ENCODE data around the gene ANKDD1B.

The ANKDD1B gene

DNA sequence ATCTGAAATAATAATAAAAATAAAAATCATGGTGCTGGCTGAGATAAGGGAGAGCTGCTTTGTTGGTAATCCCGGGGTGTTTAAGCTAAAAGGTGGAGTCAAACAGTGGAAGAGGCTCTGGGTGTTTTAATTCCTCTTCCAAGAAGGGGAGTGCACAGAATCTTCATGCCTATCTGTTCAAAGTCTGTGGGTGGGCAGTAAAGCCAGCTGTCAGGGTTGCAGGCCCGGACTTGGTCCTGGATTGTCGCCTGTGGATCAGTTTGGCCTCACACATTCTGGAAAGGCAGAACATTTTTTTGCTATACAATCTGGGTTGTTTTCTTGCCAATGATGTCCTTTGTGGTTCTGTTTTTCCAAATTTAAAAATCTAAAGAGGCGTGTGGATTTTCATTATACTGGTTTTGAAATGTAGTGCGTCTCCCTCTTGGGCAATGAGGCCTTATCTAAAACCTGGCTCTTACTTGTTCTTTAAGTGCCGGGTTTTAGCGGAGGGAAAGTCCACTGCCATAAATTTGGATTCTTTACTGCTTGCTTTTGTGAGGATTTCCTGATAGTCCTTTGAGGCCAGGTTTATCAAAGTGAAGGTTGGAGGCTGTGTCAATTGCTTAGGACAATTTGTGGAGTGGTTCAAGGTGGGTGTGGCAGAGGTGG is 5.8 kb downstream of the ANKDD1B start:
- peak; percentile 79 for FAIRE-seq

DNA sequence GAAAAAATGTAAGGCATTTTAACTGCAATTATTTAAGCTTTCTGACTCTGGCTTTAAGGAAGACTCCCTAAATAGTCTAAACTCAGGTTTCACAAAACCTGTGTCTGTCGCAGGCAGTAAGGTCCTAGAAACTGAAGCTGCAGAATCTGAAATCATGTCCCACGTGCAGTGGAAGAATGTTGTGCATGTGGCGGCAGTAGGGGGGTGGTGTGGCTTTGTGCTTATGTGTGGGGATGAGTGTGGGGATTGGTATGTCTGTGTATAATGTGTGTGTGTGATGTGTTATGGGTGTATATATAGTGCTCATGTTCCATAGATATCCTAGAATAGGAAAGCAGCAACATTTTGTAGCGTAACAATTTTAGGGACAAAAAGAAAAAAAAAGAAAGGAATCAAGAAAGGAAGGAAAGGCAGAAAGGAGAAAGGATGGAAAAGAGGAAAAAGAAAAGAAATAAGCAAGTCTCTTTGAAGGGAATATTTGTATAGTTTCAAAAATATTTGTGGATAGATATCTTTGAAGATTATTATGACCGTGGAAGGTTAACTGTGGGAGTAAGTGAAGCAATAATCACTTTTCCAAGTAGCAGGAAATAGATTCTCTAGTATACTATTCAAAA is 6.6 kb downstream of the ANKDD1B start:
- no peak for FAIRE-seq

DNA sequence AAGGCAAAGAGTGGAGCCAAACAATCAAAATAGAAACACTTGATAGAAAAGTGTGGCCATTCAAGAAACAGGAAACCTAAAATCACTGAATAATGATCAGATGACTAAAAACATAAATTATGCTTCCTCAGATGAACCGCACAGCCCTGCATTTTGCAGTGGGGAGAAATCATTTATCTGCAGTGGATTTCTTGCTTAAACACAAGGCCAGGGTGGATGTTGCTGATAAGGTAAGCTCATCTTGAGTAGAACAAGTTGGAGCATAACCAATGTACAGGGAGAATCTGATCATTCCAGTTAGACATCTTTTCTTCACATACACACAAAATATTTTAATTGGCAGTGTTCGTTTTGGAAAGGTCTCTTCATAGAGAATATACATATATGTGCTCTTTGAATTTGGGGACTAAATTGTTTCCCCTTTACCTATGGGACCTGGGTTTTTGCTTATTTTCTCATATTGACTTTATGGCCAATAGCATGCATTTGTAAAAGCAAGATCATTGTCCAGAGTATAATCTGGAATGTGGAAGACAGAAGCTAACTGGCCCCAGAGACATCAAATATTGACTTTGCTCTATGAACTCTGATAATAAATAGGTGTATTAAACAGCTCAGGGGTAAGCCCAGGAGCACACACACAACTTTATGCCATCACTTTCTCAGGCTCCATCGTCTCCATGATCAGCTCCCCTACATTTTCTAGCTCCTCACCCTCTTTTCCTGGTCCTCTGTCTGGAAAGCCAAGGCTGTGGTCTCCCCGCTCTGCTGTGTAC is 9.1 kb downstream of the ANKDD1B start:
- FAIRE-seq: no peak

DNA sequence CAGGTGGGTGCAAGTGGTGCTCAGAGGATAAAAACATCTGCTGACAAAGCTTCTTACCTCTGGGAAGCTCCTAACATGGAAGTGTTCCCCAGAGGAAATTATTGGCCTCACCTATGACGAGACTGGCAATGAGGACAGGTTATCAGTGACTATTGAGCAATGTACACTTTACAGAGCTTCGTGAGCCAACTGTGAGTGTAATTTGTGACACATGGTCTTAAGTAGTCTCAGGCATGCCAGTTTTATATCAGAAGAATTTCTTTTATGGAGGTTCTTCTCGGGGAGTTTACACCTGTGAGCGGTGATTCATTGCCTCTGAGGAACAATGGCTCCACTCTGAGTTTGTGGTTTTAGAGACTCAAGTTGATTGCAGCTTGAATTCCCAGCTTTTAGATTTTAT is 11.3 kb downstream of the ANKDD1B start:
- FAIRE-seq: no peak

DNA sequence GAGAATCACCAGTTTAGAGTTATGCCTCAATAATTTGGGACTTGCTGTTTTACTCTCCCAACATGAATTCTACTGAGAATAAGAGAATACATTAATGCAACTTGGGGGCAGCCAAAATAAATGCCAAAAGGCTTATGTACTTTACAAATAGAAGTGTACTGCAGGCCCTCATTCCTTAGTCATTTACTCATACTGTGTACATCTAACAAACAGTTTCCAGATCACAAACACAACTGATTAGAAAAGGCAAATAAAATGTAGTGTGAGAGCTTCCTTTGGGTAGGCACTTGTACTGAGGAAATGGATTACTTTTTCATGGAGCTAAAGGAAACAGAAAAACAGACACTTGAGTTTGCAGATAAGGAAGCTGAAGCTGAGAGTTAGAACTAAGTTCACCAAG is 12.6 kb downstream of the ANKDD1B start:
- no peak for FAIRE-seq

DNA sequence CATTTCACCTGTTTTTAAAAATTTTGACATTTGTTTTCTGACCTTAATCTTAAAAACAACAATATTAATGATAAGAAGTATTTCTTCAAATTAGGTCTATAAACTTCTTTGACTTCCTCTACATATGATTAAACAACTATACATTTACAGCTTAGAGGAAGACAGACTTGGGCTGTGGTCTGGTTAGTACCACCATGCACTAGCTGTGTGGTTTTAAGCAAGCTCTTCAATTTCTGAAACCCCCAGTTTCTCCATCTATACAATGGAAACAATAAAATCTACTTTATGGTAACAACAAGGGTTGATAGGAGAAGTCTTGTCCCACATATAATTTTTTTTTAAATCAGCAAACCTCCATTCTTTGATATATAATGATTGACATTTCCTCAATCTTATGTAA is 15.7 kb downstream of the ANKDD1B start:
- no peak for FAIRE-seq

DNA sequence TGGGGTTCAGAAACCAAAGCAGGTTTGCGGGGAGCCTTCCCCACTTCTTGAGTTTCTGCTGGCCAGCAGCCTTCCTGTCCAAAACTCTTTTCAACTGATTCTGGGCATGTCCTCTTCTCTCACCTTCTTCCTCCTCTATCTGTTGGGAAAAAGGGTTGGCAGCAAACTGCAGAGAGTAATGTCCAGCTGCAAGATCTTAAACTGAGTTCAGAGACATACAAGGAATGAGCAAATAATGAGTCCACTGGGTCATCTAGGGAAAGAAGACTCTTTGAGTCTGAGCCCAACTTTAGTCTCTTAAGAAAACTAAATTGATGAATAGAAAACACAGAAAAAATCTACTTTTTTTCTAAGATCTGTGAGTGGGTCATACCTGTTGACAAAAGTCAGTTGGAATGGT is 16.5 kb downstream of the ANKDD1B start:
- FAIRE-seq: no peak

DNA sequence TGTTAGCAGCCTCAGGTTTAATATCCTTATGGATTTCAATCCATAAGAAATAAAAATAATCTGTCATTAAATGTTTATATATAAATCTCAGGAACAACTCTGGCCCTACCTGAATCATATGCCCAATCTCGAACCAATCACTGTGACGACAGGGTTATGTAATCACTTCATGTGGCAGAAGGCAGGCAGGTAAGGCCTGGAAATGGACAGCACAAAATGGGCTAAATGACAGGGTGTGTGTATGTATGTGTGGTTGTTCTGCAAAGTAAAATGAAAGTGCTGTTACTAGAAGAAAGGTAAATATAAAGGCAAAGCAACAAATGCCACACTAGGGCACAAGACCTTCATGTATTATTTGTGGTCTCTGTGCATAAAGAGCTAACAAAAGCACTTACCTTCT is 19.6 kb downstream of the ANKDD1B start:
- FAIRE-seq: no peak

DNA sequence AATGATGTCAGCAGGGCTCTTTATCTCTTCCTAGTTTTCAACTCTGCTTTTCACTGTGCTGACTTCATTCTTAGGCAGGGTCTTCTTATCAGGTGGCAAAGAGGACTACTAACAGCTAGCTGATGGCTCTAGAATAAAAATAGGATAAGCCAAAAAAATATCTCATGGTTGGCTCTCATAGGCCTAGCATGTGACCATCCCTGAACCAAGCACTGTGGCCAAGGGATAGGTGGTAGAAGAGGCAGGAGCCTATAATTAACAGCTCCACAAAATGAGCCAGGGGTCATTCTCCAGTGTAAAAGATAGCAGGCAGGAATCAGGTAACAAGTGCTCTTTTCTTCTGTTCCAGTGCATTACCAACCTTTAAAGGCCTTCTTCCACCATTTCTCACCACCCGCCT is 21.1 kb downstream of the ANKDD1B start:
- no peak for FAIRE-seq

DNA sequence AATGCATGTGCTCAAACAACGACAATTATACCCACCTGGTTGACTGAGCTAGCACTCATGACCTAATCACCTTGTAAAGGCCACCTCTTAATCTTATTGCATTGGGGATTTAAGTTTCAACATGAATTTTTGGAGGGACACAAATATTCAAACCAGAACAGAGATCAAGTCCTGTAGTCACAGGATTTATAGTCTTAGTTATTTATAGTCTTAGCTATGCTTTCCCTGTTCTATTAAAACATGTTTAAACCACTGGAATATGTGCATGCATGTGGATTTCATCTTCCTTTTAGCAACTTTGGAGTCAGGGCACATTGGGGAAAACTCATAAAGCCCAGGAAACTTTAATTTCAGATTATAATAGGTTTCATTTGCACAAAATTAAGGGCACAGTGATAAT is 26.7 kb downstream of the ANKDD1B start:
- FAIRE-seq: no peak

DNA sequence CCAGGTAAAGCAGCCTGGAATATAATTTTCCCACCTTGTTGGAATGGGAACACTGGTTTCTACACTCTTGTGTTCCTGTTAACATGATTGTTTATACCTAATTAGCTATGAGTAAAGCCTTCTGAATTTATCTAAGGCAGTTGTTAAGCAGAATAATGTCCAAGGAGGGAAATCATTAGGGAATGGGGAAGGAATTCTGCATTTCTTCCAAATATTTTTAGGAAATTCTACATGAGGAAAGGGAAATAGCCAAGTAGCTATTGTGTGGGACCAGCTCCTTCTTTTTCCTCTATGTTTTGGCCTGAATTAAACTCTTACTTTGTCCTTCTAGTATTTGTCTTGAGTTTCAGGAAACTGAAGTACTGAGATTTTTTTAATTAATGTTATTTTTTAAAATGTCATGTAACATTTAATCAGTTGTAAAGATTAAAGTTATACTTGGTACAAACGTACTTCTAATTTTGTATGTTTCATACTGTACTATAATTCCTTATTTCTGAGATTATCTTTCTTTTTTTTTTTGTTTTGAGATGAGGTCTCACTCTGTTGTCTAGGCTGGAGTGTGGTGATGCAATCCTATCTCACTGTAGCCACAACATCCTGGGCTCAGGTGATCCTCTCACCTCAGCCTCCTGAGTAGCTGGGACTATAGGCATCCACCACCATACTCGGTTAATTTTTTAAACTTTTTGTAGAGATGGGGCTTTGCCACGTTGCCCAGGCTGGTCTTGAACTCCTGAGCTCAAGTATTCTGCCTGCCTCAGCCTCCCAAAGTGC is 28.5 kb downstream of the ANKDD1B start:
- FAIRE-seq: no peak

DNA sequence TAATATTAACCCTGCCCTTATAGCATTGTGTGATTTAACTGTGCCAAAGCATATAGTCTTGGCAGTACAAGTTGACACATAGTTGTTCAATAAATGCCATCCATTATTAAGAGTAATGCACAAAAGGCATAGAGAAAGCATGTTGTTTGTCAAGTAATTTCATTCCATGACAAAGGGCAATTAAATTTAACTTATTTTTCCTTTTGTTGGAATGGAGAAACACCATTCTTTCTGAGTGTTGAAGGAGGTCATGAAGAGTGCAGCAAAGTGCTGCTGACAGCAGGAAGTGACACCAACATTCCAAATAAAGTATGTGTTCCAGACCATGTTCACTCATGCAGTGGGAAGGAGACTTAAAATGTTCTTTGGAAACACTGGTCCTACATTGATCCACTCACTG is 29.1 kb downstream of the ANKDD1B start:
- FAIRE-seq: no peak

DNA sequence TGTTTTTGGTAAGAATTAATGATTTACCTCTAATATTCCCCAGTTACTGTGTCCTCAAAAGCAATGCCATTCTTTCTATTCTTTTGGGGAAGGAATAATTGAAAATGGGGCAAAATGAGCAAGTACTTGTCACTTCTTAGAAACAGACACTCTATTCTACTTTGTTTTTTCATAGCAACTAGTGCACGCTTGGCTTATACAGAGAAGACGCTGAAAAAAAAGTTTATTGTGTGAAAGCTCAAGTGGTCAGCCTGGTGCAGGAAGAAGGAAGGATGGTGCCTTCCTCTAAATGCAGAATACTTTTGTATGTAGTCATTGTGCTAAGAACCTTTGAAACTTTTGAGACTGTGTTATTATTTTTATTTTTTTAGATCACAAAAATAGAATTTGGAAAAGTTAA is 29.6 kb downstream of the ANKDD1B start:
- no peak for FAIRE-seq

DNA sequence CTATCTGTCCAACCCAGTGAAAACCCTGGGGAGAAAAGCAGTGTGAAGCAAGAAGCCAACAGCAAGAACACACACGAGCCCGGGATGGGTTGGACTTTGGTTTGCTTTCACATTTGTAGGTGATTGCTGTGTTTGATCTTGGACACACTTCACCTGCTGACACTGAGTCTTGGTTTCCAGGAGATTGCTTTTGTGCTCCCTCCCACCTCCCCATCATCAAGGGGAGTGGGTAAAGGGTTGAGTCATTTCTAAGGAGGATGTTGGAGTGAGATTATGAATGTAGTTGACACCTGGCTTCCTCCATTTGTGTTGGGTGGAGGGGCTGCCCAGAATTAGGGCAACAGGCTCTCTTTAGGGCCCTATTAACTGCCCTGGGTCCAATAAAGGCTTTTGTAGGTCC is 37.5 kb downstream of the ANKDD1B start:
- no peak for FAIRE-seq

DNA sequence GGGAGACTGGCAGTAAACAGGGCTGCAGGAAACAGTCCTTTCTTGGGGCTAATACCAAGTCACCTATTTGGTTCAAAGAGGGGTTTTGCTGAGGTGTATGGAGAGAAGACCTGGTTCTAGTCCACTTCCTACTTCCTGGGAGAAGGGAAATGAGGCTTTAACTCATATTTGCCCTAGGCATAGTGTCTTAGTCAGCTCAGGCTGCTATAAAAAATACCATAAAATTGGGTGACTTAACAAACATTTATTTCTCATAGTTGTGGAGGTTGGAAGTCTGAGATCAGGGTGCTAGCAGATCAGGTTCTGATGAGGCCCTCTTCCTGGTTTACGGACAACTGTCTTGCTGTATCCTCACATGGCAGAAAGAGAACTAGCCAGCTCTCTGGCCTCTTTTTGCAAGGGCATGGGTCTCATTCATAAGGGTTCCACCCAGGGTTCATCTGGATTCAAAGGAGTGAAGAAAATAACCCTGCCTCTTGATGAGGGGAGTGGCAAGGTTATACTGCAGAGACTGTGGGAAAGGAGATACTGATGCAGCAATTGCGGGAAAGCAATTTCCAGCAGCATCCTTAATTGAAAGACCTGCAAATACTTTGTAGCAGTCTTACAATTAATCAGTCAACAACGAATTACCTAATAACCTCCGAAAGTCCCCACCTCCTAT is 40.5 kb downstream of the ANKDD1B start:
- FAIRE-seq: no peak

DNA sequence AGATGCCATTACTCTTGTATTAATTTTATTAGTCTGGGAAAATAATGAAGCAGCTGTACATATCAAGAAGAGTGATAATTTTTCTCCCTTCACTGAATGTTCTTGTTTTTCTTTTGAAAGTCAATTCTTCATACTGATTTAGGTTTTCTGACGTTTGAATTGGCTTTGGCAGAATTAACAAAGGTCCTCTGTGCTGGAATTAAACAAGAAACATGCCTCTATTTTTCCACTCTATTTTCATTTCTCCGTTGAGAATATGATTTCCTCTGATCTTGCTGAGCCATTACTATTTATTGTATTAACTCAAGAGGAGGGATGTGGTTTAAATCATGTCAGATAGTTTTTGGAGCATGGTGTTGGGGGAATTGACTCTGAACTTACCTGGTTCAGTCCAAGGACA is 42.3 kb downstream of the ANKDD1B start:
- no peak for FAIRE-seq

DNA sequence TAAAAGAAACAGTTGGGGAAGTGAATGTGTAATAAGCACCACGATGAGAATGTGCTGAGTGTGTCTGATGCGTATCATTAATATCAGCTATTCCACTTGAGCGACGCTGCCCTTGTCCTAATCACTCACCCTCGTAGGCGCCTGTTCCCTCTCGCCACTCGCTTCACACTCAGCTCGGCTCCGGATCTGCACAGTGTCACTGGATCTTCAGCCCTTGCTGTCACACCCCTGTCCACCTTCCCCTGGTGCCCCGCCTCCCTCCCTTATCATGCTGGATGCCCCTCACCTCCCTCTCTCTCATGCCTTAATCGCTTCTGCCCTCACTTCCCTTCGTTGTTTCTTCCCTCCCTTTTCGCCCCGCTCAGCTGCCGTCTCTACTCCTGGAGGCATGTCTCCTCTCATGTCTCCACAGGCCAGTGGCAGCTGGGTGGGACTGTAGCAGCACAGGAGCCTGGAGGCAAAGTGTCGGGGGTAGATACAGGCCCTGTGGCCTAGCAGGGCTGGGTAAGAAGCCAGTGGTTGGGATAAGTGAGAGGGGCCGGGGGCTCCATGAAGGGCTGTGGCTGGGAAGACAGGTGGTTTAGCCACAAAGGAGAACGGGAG is 43.5 kb downstream of the ANKDD1B start:
- no peak for FAIRE-seq

DNA sequence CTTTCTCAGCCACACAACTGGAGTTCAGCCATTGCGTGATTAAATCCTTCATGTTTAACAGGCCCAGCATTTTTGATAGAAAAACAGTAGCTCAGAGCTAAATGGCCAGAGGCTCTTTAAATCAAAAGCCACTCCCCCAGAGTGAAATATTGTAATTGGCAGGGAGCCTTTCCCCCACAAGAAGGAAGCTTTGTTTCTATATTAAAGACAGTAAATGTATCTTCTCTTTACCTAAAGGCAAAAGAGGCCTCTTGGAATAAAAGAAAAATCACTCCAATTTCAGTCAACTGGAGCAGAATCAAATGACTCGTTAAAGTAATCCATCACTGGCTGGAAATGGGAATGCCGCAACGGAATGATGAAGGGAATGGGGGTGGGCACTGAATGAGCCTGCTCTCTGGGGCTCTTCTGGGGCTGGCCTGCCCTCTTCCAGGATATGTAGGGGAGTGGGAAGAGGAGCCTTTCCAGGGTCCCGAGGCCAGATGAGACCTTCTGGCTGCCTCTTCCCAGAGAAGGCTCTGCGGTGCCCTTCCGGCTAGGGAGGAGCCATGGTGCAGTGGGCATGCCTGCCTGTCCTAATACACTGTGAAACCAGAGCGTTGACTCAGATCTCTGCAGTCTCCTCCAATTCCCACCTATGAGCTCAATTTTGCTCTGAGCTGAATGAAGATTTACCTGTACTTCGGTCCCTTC is 45.2 kb downstream of the ANKDD1B start:
- no peak for FAIRE-seq

DNA sequence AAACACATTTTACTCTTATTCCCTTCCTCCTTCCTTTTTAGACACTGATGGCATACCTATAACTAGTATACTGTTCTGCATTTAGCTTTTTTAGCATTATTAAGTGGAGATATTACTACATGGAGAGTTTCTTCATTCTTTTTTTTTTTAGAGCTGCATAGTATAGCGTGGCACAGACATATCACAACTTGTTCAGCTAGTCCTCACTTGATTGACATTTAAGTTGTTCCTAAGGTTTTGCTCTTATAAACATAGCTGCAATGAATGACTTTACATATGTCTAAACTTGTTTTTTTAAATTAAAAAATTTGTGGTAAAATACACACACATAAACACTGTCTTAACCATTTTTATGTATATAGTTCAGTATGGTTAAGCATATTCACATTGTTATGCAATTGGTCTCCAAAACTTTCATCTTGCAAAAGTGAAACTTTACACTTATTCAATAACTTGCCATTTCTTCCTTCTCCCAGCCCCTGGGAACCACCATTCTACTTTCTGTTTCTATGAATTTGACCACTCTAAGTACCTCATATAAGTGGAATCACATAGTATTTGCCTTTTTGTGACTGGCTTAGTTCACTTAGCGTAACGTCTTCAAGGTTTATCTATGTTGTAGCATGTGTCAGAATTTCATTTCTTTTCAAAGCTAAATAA is 48.7 kb downstream of the ANKDD1B start:
- FAIRE-seq: no peak

DNA sequence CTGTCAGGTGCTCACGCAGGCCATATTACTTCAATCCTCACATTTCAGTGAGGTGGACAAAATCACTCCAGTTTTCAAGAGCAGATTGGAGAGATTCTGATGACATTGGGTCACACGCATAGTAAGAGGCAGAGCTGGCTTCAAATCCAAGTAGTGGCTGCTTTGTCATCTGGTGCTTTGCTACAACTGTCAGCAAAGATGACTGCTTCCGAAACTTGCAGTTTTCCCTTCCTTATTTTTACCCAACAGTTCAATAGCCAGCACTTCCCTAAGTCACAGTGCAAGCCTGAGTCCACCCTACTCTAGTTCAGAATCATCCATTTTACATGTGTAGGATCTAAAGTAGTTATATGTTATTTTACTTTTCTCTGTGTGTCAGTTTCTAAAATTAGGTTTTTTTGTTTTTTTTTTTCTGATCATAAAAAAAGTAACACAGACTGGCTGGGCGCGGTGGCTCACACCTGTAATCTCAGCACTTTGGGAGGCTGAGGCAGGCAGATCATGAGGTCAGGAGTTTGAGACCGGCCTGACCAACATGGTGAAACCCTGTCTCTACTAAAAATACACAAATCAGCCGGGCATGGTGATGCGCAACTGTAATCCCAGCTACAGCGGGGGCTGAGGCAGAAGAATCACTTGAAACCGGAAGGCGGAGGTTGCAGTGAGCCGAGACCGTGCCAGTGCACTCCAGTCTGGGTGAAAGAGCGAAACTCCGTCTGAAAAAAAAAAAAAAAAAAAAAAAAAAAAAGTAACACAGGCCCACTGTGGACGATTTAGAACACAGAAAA is 49.6 kb downstream of the ANKDD1B start:
- FAIRE-seq: no peak
